ENCODE measurements around the gene KLHL3. TPM values are rescaled to one million over a fixed set of nuclear protein-coding genes. Genes with fewer than 3 reads are reported as not detected.

KLHL3 gene
- total RNA-seq, 1 experiment from 2014 or later = 0.05 TPM

GRCh38 chr5:137754188-137754960, 18.5 kb upstream of the KLHL3 start, which contains the start of gene HNRNPA0:
HNRNPA0 (minus strand) TSS chr5:137754363; CDS start chr5:137754066, 297 bp downstream.
- H3K4me3 ChIP-seq = peak within 1 kb of the TSS; percentile 60
- no peaks in the 10 kb centered on the region for H3K27me3 ChIP-seq (replicated peaks)
- no peaks in the 10 kb centered on the region for H3K9me3 ChIP-seq (replicated peaks)
- H3K4me1 ChIP-seq (replicated peaks) = peaks cover 16% of the 10 kb centered on the region
- DNase-seq (ENCODE audit: low read depth in 1 of 2, low spot score in 2 of 2) = peak; percentile 98 to 99
- H3K27ac ChIP-seq = peak within 1 kb of the TSS; percentile 98
- peaks cover 43% of the 10 kb centered on the region for H3K36me3 ChIP-seq

GRCh38 chr5:137753691-137754187, 17.9 kb upstream of the KLHL3 start:
- peaks cover 11% of the 10 kb centered on the region for H3K4me1 ChIP-seq (replicated peaks)
- H3K4me3 ChIP-seq = peak overlapping the region; percentile 60
- no peaks in the 10 kb centered on the region for H3K9me3 ChIP-seq (replicated peaks)
- H3K36me3 ChIP-seq = peaks cover 44% of the 10 kb centered on the region
- DNase-seq (ENCODE audit: low read depth in 1 of 2, low spot score in 2 of 2) = no peak
- H3K27ac ChIP-seq = peak overlapping the region; percentile 98
- H3K27me3 ChIP-seq (replicated peaks) = no peaks in the 10 kb centered on the region

GRCh38 chr5:137752905-137753690, 17.2 kb upstream of the KLHL3 start:
- Histone ChIP-seq H3K4me1 (replicated peaks) (peaks cover 11% of the 10 kb centered on the region), H3K4me3 (peak overlapping the region; percentile 60), H3K9me3 (replicated peaks) (no peaks in the 10 kb centered on the region), H3K27me3 (replicated peaks) (no peaks in the 10 kb centered on the region), H3K27ac (peak overlapping the region; percentile 98), H3K36me3 (peaks cover 44% of the 10 kb centered on the region)
- DNase-seq (ENCODE audit: low read depth in 1 of 2, low spot score in 2 of 2) = peak; percentile 55 to 60

DNA sequence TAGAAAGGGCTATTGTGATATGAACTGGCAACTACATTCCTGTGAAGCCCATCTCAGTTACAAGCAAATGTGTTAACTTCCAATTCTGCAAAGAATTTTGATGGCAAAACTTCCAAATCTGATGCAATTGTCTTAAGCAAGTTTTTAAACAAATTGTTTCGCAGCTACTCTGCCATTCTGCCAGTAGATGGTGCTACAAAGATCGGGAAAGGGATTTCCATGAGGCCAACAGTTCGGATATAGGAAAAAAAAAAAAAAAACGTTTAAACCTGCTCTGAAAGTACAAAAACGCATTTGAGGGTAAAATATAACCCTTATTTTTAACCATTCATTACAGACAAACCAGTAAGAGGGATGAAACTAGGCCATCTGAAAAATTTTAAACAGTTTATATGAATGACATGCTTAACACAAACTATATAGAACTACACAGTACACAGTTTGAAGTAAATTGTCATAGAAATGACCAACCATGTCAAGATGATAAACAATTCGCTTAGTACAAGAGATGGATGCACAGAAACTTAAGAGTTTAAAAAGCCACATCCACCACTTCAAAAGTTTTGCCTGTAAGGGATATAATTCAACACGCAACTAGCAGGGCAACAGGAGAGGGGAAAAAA, 16.1 kb upstream of the KLHL3 start:
- peaks cover 44% of the 10 kb centered on the region for H3K36me3 ChIP-seq
- no peaks in the 10 kb centered on the region for H3K9me3 ChIP-seq (replicated peaks)
- DNase-seq (ENCODE audit: low read depth in 1 of 2, low spot score in 2 of 2) = peak in 1 of 2 experiments; percentile 75
- H3K27ac ChIP-seq = no peak overlapping the region
- peak overlapping the region; percentile 60 for H3K4me3 ChIP-seq
- peaks cover 11% of the 10 kb centered on the region for H3K4me1 ChIP-seq (replicated peaks)
- H3K27me3 ChIP-seq (replicated peaks) = no peaks in the 10 kb centered on the region

DNA sequence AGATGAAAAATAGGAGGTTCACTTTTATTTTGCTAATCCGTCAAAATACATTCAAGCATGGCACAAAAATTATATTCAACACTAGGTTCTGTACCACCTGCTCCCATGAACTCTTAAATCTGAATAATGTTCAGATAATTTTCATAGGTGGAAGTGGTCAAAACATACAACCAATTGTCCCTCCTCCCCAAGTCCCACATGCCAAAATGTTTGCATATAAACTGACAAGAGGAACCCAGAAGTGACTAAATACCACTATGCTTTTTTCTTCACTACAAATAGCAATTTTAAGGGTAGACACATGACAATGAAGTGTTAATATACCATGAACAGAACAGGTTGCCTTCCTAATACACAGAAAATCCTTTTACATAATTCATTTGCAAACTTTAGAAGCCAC, 14.5 kb upstream of the KLHL3 start:
- no peak overlapping the region for H3K27ac ChIP-seq
- peaks cover 11% of the 10 kb centered on the region for H3K4me1 ChIP-seq (replicated peaks)
- peaks cover 44% of the 10 kb centered on the region for H3K36me3 ChIP-seq
- H3K27me3 ChIP-seq (replicated peaks) = no peaks in the 10 kb centered on the region
- no peaks in the 10 kb centered on the region for H3K9me3 ChIP-seq (replicated peaks)
- DNase-seq (ENCODE audit: low read depth in 1 of 2, low spot score in 2 of 2) = no peak
- H3K4me3 ChIP-seq = no peak overlapping the region

GRCh38 chr5:137747848-137748247, 12.0 kb upstream of the KLHL3 start:
- Histone ChIP-seq H3K9me3 (replicated peaks) (no peaks in the 10 kb centered on the region), H3K4me1 (replicated peaks) (peaks cover 4% of the 10 kb centered on the region; the same call in 1 of the 2 replicates)

GRCh38 chr5:137743031-137743640, 7.2 kb upstream of the KLHL3 start:
- H3K4me3 ChIP-seq = no peak overlapping the region

More at GRCh38 chr5:137747848-137748247, 12.0 kb upstream of the KLHL3 start:
- Histone ChIP-seq H3K27ac (no peak overlapping the region), H3K36me3 (peaks cover 31% of the 10 kb centered on the region), H3K27me3 (replicated peaks) (no peaks in the 10 kb centered on the region), H3K4me3 (no peak overlapping the region)
- DNase-seq (ENCODE audit: low read depth in 1 of 2, low spot score in 2 of 2) = no peak

GRCh38 chr5:137741718-137742117, 5.8 kb upstream of the KLHL3 start:
- no peak for DNase-seq (ENCODE audit: low read depth in 1 of 2, low spot score in 2 of 2)
- H3K27me3 ChIP-seq (replicated peaks) = no peaks in the 10 kb centered on the region
- H3K4me3 ChIP-seq = no peak overlapping the region
- H3K9me3 ChIP-seq (replicated peaks) = no peaks in the 10 kb centered on the region; the same call in 1 of the 2 replicates
- no peaks in the 10 kb centered on the region for H3K4me1 ChIP-seq (replicated peaks)
- H3K36me3 ChIP-seq = no peaks in the 10 kb centered on the region
- H3K27ac ChIP-seq = no peak overlapping the region

More at GRCh38 chr5:137743031-137743640, 7.2 kb upstream of the KLHL3 start:
- Histone ChIP-seq H3K4me1 (replicated peaks) (no peaks in the 10 kb centered on the region), H3K27me3 (replicated peaks) (no peaks in the 10 kb centered on the region), H3K36me3 (no peaks in the 10 kb centered on the region), H3K27ac (no peak overlapping the region), H3K9me3 (replicated peaks) (no peaks in the 10 kb centered on the region; the same call in 1 of the 2 replicates)
- peak; percentile 47 to 53 for DNase-seq (ENCODE audit: low read depth in 1 of 2, low spot score in 2 of 2)

GRCh38 chr5:137739737-137740136, 3.8 kb upstream of the KLHL3 start:
- Histone ChIP-seq H3K4me3 (no peak overlapping the region), H3K27me3 (replicated peaks) (no peaks in the 10 kb centered on the region), H3K4me1 (replicated peaks) (no peaks in the 10 kb centered on the region), H3K9me3 (replicated peaks) (no peaks in the 10 kb centered on the region; the same call in 1 of the 2 replicates), H3K36me3 (no peaks in the 10 kb centered on the region), H3K27ac (no peak overlapping the region)
- DNase-seq (ENCODE audit: low read depth in 1 of 2, low spot score in 2 of 2) = no peak

- H3K4me1 ChIP-seq (replicated peaks) = no peaks in the 10 kb centered on the region
- DNase-seq (ENCODE audit: low read depth in 1 of 2, low spot score in 2 of 2) = no peak
- no peaks in the 10 kb centered on the region for H3K27me3 ChIP-seq (replicated peaks)
These were observed 3.1 kb upstream of the KLHL3 start for GRCh38 chr5:137738947-137739346.

DNA sequence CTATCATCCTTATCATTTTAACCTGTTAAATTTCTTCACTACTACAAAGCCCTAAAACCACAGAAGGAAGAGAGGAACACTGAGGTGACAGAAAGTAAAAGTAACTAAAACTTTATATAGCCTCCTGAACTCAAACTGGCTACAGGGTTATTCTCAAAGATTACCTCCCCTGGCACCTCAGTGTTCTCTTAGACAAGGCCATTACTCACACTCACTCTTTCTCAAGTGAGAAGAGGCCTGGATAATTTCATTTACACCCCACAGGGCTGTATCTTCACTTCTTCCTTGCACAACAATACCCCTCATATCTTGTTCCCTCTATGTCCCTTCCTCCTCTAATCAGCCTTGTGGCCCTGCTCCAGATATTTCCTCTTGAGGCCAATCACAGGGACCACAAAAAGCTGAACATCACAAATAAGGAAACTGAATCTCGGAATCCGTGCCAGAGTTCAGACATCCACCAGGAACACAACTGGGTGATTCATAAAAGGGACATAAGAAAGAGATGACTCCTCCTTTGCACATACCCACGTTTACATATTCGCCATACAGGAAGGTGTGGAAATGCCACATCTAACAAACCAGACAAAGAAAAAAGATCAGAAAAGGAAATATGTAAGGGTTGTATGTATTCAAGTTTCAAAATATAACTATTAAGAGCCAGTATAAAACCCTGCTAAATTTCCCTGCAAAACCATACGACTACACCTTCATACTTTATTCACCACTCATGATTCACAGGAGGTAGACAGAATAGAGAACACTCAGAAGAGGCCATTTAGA, 1.7 kb upstream of the KLHL3 start:
- Histone ChIP-seq H3K4me1 (replicated peaks) (no peaks in the 10 kb centered on the region), H3K27me3 (replicated peaks) (no peaks in the 10 kb centered on the region), H3K9me3 (replicated peaks) (no peaks in the 10 kb centered on the region; the same call in 1 of the 2 replicates), H3K4me3 (no peak overlapping the region), H3K36me3 (no peaks in the 10 kb centered on the region), H3K27ac (no peak overlapping the region)
- DNase-seq (ENCODE audit: low read depth in 1 of 2, low spot score in 2 of 2) = no peak

More at GRCh38 chr5:137738947-137739346, 3.1 kb upstream of the KLHL3 start:
- Histone ChIP-seq H3K27ac (no peak overlapping the region), H3K36me3 (no peaks in the 10 kb centered on the region), H3K9me3 (replicated peaks) (no peaks in the 10 kb centered on the region; the same call in 1 of the 2 replicates), H3K4me3 (no peak overlapping the region)

GRCh38 chr5:137736496-137736895, 607 bp upstream of the KLHL3 start:
- no peaks in the 10 kb centered on the region for H3K9me3 ChIP-seq (replicated peaks)
- no peaks in the 10 kb centered on the region for H3K4me1 ChIP-seq (replicated peaks)
- H3K27me3 ChIP-seq (replicated peaks) = no peaks in the 10 kb centered on the region
- no peak overlapping the region for H3K27ac ChIP-seq
- no peak overlapping the region for H3K4me3 ChIP-seq
- H3K36me3 ChIP-seq = no peaks in the 10 kb centered on the region
- no peak for DNase-seq (ENCODE audit: low read depth in 1 of 2, low spot score in 2 of 2)

Data from SJSA1 (cell line).